ENCODE measurements around the gene SH2D4B. TPM values are rescaled to one million over a fixed set of nuclear protein-coding genes. Genes with fewer than 3 reads are reported as not detected.

The SH2D4B gene
- total and polyA plus RNA-seq, 2 donors (not counting 3 experiments of a cell fraction or from before 2014, with no cell fraction given), result not detected

DNA sequence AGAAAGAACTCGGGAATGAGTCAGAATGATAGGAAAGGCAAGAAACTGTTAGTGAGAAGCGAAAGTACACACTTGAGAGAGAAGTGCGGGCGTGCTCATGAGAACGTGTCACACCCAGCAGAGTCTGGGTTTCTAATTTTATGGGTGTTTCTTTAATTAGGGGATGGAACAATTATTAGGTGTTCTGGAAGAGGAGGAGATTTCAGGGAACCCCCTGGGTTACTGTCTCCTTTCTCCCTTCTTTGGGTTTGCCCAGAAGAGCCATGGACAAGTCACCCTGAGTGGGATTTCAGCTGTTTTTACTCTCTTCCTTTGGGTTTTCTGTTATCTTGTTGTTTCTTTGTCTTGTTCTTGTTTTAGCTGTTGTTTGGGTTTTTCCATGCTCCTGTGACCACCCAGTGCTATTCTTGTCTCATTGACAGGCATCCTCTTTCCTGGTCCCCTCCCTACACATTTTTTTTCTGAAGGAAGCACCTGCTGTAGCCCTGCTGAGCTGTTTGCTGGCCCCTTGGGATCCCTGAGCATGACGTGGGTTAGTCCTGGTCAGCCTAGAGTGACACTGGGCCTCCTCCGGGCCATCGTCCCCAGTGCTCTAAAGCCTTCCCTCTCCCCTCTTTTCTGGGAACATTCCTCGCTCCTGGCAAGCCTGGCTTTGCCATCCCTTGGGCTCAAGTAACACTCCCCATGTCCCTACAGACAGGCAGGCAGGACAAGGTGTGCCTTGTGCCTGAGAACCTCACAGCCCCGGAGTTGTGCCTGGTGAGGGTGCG lies 3.5 kb downstream of the SH2D4B start:
- BruUV-seq (replicated peaks), result no TSS peak
- no peaks in the 10 kb centered on the region for H3K4me1 ChIP-seq (ENCODE audit: control insufficient read depth, extremely low read depth, insufficient read depth, low read length)
- peaks cover 2 to 8% of the 10 kb centered on the region in 2 experiments for H3K27me3 ChIP-seq (ENCODE audit: control insufficient read depth in 2 of 2, insufficient read depth in 2 of 2, low read length in 2 of 2)
- ChIA-PET POLR2A (no interaction called here), CTCF (interaction anchor here (1.3 to 1.6 kb wide), 3 partner anchors 15 to 96 kb away, joined by 3 to 6 read pairs (median 3); no protein-coding TSS in a partner anchor)
- no peak overlapping the region for H2AFZ ChIP-seq (ENCODE audit: low read depth, low read length)
- H3K27ac ChIP-seq (ENCODE audit: insufficient read depth, low read depth, low read length), result no peak overlapping the region
- intact Hi-C loops (cut with micrococcal nuclease), result no loop called here
- no peaks in the 10 kb centered on the region for H3K9me3 ChIP-seq (replicated peaks; ENCODE audit: control insufficient read depth, insufficient read depth, low read length)
- FAIRE-seq (peak; percentile 28), DNase-seq (ENCODE audit: low read depth, low spot score) (peak; percentile 57)
- no peaks in the 10 kb centered on the region for H3K9me1 ChIP-seq (replicated peaks; ENCODE audit: control insufficient read depth, extremely low read depth, insufficient read depth, low read length)
- H3K79me2 ChIP-seq (ENCODE audit: control insufficient read depth, insufficient read depth, low read length), result no peaks in the 10 kb centered on the region
- dilution Hi-C loops (cut with MboI; ENCODE audit: extremely low pct_ligation_motif_present, low sequenced_read_pairs), result no loop called here
- H3K9ac ChIP-seq (replicated peaks; ENCODE audit: extremely low read depth, insufficient read depth, low read length), result no peak overlapping the region
- H3K4me2 ChIP-seq (ENCODE audit: insufficient read depth, low read length), result no peak overlapping the region
- no peak overlapping the region for H3K4me3 ChIP-seq (replicated peaks in 1 of 3; ENCODE audit: insufficient read depth in 1 of 3, low read depth in 1 of 3, low read length in 3 of 3)
- H3K36me3 ChIP-seq (ENCODE audit: control insufficient read depth in 2 of 2, extremely low read depth in 1 of 2, insufficient read depth in 2 of 2, low read length in 2 of 2), result no peaks in the 10 kb centered on the region
- TF ChIP-seq JUN (IDR thresholded peaks at IDR 0.05; ENCODE audit: borderline replicate concordance, insufficient read depth, insufficient read length, low read depth) (peak; percentile 16), POLR2A (IDR thresholded peaks at IDR 0.05; ENCODE audit: low read depth, low read length) (no peak)
- no peaks in the 10 kb centered on the region for H4K20me1 ChIP-seq (replicated peaks; ENCODE audit: control insufficient read depth, extremely low read depth, insufficient read depth, low read length)

GRCh38 chr10:80542053-80542452 lies 4.4 kb downstream of the SH2D4B start:
- H3K9ac ChIP-seq (replicated peaks; ENCODE audit: extremely low read depth, insufficient read depth, low read length), result no peak overlapping the region
- H3K9me3 ChIP-seq (replicated peaks; ENCODE audit: control insufficient read depth, insufficient read depth, low read length), result no peaks in the 10 kb centered on the region
- no TSS peak for BruUV-seq (replicated peaks)
- dilution Hi-C loops (cut with MboI; ENCODE audit: extremely low pct_ligation_motif_present, low sequenced_read_pairs), result no loop called here
- H3K4me1 ChIP-seq (ENCODE audit: control insufficient read depth, extremely low read depth, insufficient read depth, low read length), result no peaks in the 10 kb centered on the region
- FAIRE-seq (peak; percentile 21), DNase-seq (ENCODE audit: low read depth, low spot score) (no peak)
- POLR2A ChIA-PET, result interaction anchor here (0.7 kb wide), 1 partner anchor 33 kb away, joined by 4 read pairs; no protein-coding TSS in a partner anchor
- H3K27ac ChIP-seq (ENCODE audit: insufficient read depth, low read depth, low read length), result no peak overlapping the region
- CTCF ChIA-PET, result interaction anchor here (1.3 to 1.6 kb wide), 3 partner anchors 14 to 97 kb away, joined by 3 to 6 read pairs (median 3); no protein-coding TSS in a partner anchor
- no peak overlapping the region for H2AFZ ChIP-seq (ENCODE audit: low read depth, low read length)
- H4K20me1 ChIP-seq (replicated peaks; ENCODE audit: control insufficient read depth, extremely low read depth, insufficient read depth, low read length), result no peaks in the 10 kb centered on the region
- no peak overlapping the region for H3K4me3 ChIP-seq (replicated peaks in 1 of 3; ENCODE audit: insufficient read depth in 1 of 3, low read depth in 1 of 3, low read length in 3 of 3)
- no peaks in the 10 kb centered on the region for H3K79me2 ChIP-seq (ENCODE audit: control insufficient read depth, insufficient read depth, low read length)
- peaks cover 2 to 9% of the 10 kb centered on the region in 2 experiments for H3K27me3 ChIP-seq (ENCODE audit: control insufficient read depth in 2 of 2, insufficient read depth in 2 of 2, low read length in 2 of 2)
- H3K9me1 ChIP-seq (replicated peaks; ENCODE audit: control insufficient read depth, extremely low read depth, insufficient read depth, low read length), result no peaks in the 10 kb centered on the region
- H3K36me3 ChIP-seq (ENCODE audit: control insufficient read depth in 2 of 2, extremely low read depth in 1 of 2, insufficient read depth in 2 of 2, low read length in 2 of 2), result no peaks in the 10 kb centered on the region
- no peak overlapping the region for H3K4me2 ChIP-seq (ENCODE audit: insufficient read depth, low read length)
- no peak for TF ChIP-seq POLR2AphosphoS5 (IDR thresholded peaks at IDR 0.05; ENCODE audit: insufficient read depth, low read depth, low read length)
- no peak for TF ChIP-seq FOS (IDR thresholded peaks at IDR 0.05; ENCODE audit: borderline replicate concordance, insufficient read depth, low read length)
- no peak for TF ChIP-seq GATA2 (IDR thresholded peaks at IDR 0.05; ENCODE audit: insufficient read depth, insufficient read length, low read depth, low read length)
- intact Hi-C loops (cut with micrococcal nuclease), result no loop called here

All from endothelial cell of umbilical vein (primary cell).